ENCODE data around the gene VIL1. TPM values are rescaled to one million over a fixed set of nuclear protein-coding genes. Genes with fewer than 3 reads are reported as not detected.

VIL1 gene
- total and polyA plus RNA-seq, 2 of the 13 experiments (the other 11 are each of a cell fraction or from before 2014, with no cell fraction given): 287 to 301 TPM

- no peak; the same call in 1 of the 2 replicates for TF ChIP-seq ZNF646 (CRISPR knock-in tag; IDR thresholded peaks at IDR 0.05)
- no peak; the same call in 1 of the 2 replicates for TF ChIP-seq EED (CRISPR knock-in tag; IDR thresholded peaks at IDR 0.05)
- TF ChIP-seq ASH2L (IDR thresholded peaks at IDR 0.05; ENCODE audit: insufficient read length, low read depth, low read length): no peak
- no peak for TF ChIP-seq MBNL3 (CRISPR knock-in tag; conservative IDR thresholded peaks at IDR 0.05)
- TF ChIP-seq, protein P1, sequence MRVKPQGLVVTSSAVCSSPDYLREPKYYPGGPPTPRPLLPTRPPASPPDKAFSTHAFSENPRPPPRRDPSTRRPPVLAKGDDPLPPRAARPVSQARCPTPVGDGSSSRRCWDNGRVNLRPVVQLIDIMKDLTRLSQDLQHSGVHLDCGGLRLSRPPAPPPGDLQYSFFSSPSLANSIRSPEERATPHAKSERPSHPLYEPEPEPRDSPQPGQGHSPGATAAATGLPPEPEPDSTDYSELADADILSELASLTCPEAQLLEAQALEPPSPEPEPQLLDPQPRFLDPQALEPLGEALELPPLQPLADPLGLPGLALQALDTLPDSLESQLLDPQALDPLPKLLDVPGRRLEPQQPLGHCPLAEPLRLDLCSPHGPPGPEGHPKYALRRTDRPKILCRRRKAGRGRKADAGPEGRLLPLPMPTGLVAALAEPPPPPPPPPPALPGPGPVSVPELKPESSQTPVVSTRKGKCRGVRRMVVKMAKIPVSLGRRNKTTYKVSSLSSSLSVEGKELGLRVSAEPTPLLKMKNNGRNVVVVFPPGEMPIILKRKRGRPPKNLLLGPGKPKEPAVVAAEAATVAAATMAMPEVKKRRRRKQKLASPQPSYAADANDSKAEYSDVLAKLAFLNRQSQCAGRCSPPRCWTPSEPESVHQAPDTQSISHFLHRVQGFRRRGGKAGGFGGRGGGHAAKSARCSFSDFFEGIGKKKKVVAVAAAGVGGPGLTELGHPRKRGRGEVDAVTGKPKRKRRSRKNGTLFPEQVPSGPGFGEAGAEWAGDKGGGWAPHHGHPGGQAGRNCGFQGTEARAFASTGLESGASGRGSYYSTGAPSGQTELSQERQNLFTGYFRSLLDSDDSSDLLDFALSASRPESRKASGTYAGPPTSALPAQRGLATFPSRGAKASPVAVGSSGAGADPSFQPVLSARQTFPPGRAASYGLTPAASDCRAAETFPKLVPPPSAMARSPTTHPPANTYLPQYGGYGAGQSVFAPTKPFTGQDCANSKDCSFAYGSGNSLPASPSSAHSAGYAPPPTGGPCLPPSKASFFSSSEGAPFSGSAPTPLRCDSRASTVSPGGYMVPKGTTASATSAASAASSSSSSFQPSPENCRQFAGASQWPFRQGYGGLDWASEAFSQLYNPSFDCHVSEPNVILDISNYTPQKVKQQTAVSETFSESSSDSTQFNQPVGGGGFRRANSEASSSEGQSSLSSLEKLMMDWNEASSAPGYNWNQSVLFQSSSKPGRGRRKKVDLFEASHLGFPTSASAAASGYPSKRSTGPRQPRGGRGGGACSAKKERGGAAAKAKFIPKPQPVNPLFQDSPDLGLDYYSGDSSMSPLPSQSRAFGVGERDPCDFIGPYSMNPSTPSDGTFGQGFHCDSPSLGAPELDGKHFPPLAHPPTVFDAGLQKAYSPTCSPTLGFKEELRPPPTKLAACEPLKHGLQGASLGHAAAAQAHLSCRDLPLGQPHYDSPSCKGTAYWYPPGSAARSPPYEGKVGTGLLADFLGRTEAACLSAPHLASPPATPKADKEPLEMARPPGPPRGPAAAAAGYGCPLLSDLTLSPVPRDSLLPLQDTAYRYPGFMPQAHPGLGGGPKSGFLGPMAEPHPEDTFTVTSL (CRISPR knock-in tag; IDR thresholded peaks at IDR 0.05; ENCODE audit: borderline replicate concordance): no peak; the same call in 1 of the 2 replicates
- 0 out of 2 replicates have a peak, but pooled peaks have one; percentile 27 for TF ChIP-seq ZNF225 (CRISPR knock-in tag; IDR thresholded peaks at IDR 0.05)
- TF ChIP-seq PRDM10 (CRISPR knock-in tag; IDR thresholded peaks at IDR 0.05; ENCODE audit: low read depth): peak; percentile 40; the same call in 1 of the 2 replicates
- TF ChIP-seq DNMT3B (CRISPR knock-in tag; conservative IDR thresholded peaks at IDR 0.05): 0 out of 2 replicates have a peak, but pooled peaks have one; percentile 17
- TF ChIP-seq MAFG (CRISPR knock-in tag; IDR thresholded peaks at IDR 0.05): no peak
- TF ChIP-seq ZNF678 (CRISPR knock-in tag; IDR thresholded peaks at IDR 0.05): no peak
- TF ChIP-seq NR2F6 (IDR thresholded peaks at IDR 0.05): no peak; the same call in 1 of the 2 replicates
- TF ChIP-seq NR2F6 (CRISPR knock-in tag; IDR thresholded peaks at IDR 0.05): peak; percentile 44; the same call in 1 of the 2 replicates
- peak; percentile 54; the same call in 1 of the 2 replicates for TF ChIP-seq KMT2B (CRISPR knock-in tag; IDR thresholded peaks at IDR 0.05)
These were observed 12.5 kb upstream of the VIL1 start (continued) for GRCh38 chr2:218406209-218406948.

All from HepG2 (cell line).